Activated gamma-delta T cell treated with anti-CD3 and anti-CD28 coated beads, Interleukin-2, amount 50 U/mL, for 16 hours (primary cell): ENCODE measurements around the gene JARID2.

Source experiments
- DNase-seq: peaks from one replicate; pipeline ENCODE4 v3.0.0-alpha.2; 2020; ENCODE audit warnings: low read depth

Gene JARID2

GRCh38 chr6:15247500-15248450 is 1.9 kb downstream of the JARID2 start:
- peak; percentile 35 for DNase-seq

DNA sequence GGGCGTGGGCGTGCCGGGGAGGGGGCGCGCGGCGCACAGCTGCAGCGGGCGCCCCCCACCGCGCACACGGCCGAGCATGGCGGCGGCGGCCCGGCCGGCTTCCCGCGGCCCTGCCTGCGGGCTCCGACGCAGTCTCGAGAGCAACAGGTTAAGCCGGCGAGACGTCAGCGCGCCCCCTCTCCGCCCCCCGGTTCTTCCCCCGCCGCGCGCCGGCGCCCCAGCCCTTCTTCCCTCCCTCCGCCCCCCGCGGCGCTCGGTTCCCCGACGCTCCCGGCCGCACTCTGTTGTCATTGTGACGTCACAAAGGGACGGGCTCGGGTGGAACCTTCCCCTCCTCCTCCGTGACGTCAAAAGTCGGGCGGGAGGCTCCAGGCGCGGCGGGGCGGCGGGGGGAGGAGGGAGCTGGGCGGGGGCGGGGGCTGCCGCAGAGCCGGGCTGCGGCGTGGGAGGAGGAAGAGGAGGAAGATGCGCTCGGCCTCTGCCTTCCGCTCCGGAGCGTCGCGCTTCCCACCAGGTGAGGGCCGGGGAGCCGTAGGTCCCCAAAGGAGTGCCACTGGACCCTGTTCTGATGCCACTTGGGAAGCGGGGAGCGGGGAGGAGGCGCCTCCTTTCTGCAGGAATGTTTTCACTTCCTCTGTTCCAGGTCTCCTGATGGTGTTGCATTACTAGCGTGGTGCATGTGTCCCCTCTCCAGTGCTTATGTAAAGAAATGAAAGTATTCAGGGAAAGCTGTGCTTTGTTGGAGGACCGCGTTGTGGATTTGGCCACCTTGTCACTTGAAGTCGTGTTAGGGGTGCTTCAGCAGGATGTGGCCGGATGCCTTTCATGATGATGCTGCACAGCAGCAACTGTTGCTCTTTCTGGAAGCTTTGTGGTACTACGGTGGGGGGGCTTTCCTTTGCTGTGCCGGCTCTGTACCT is 2.8 kb downstream of the JARID2 start:
- DNase-seq: peak; percentile 89

DNA sequence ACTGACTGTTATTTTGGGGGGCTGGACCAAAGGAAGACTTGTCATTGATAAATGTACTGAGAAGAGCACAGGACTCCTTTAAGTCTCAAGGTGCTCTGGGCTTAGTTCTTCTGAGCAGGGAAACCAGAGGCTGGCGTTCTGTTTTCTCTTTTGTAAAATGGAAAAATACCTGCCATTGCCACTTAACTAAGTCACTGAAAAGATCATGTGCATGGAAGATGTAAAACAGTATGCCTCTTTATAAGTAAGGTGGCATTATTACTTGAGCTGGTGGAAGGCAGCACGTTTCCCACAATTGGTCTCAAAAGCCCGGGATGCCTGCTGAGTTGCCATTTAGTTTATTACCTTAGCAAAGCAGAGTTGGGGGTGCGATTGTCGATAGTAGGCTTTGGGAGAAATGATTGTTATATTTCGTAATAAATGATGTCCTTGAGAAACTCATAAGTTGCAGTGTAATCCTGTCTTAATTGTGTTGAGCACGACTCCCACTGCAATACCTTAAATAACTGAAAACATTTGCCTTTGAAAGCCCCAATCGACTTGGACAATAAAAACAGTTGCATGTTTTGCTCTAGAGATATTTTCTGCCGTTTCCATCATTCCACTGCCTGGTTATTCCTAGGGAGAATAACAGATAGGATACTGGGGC is 3.6 kb downstream of the JARID2 start:
- no peak for DNase-seq

- no peak for DNase-seq
Observed at GRCh38 chr6:15250187-15251168, 4.6 kb downstream of the JARID2 start.

- no peak for DNase-seq
Observed at GRCh38 chr6:15252195-15252594, 6.3 kb downstream of the JARID2 start.

DNA sequence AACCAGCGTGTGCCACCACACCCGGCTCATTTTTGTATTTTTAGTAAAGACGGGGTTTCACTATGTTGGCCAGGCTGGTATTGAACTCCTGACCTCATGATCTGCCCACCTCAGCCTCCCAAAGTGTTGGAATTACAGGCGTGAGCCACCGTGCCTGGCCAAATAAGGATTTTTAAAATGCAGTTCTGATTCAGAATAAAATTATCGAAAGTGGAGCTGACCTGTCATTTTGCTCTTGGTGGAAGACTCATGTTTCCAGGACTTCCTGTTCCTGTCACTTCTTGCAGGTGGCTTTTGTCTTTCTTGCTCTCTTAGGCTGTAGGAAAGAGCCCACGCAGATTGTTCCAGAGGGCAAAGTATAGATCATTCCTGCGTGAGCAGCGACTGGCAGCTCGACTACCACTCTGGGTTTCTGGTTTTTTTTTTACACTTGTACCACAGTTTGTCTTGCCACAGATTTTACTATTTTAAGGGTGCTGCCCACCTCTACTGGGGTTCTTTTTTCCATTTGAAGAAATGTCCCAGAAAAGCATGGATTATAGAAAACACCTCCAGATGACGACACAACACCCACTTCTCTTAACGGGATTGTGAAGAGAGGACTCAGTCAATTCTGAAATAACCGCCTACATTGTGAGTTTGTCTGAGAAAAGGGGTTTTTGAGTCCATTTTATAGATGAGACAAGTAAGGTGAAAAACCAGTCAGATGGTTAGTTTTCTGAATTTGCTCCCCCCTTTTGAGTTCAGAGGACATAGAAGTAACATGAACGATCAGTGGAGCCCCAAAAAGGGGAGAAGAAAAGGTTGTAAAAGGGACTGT is 7.5 kb downstream of the JARID2 start:
- no peak for DNase-seq

DNA sequence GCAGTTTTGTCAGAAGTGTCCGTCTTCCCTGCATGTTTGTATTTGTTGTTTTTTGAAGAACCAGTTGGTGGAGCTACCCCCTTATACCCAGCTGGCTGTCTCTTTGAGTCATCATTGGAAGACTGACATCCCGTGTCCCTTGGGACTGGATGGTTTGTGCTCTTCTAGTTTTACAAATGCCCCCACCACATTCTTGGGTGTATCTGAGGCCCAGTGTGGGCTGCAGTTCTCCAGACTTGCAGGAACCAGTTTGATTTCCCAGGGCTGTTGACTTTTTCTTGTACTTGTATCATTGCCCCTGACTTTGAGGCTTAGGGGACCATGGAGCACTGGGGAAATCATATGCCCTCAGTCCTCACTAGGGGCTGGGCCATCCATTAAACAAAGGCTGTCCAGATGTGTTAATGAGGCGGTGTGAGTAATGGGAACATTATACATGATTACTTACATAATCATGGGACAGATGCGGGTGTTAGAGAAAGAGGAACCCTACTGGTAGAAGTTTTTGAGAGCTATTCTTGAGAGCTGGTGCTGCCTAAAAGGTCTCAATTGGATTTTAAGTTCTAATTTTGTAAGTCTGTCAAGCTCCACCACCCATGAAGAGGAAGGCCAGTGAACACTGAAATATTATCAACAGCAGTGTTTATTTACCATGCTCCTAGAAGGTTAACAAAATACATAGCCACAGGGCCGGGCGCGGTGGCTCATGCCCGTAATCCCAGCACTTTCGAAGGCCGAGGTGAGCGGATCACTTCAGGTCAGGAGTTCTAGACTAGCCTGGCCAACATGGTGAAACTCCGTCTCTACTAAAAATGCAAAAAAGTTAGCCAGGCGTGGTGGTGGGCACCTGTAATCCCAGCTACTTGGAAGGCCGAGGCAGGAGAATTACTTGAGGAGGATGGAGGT is 8.5 kb downstream of the JARID2 start:
- no peak for DNase-seq

DNA sequence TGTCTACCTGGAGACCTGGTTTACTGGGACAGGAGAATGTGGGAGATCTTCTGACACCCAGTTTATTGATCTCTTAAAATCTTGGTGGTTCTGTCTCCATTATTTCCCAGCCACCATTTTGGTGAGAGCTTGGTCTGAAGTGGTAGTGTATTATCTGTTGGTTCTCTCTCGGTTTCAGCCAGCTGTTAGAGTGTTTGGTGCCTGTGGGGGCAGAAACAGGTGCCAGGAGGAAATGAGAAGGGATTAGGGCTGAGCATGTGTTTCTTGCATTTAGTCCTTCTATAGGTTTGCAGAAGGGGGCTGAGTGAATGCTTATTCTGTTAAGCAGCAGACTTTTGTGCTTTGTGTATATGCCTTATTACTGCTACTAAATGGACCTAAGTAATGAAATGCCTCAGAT is 9.6 kb downstream of the JARID2 start:
- DNase-seq: no peak

GRCh38 chr6:15255909-15256395 is 10.1 kb downstream of the JARID2 start:
- DNase-seq: no peak

GRCh38 chr6:15256538-15257271 is 10.8 kb downstream of the JARID2 start:
- no peak for DNase-seq

DNA sequence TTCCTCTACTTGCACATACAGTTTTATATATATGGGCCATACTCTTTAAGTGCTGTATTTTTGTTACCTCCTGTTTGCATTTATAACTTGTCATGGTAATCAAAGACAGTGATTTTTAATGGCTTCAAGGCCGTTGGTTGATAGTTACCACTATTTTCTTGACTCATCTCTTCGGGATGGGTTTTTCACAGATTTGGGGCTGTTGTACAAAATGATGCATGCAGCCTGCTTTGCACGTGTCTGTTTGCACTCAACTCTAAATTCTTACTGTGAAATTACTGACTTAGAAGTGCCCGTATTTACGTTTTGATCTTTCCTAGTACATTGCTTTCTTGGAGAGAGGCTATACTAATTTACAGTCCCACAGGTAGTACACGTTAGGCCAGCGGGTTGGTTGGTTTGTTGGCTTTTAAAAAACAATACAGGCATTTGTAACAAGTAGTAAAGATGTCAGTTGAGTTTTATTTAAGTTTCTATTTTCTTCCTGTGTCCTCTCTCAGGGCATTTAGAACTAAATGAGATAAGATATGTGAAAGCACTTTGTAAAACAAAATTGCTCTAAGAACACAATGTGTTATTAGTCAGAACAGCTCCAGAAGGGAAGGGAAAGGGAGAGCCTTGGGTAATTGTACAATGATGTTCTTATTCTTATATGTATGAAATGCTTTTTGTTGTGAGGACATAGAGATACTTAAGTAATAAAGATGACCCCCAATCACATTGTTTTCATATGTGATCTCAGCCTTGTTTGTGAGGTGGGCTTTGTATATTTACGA is 11.7 kb downstream of the JARID2 start:
- no peak for DNase-seq

DNA sequence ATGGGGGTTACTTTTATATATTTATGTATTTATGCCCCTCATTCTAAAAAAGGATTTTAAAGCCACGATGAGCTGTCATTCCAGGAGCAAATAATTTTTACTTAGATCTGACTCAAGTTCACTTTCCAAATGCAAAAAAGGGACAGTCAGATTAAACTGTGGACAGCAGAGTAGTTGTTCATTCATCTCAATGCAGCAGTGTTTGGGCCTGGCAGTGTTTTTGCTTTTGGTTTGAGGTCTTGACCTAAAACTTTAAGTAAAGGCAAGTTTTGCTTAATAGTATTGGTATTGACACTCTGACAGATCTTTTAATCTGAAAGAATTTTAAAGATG is 13.9 kb downstream of the JARID2 start:
- no peak for DNase-seq

GRCh38 chr6:15260099-15260821 is 14.4 kb downstream of the JARID2 start:
- DNase-seq: no peak

DNA sequence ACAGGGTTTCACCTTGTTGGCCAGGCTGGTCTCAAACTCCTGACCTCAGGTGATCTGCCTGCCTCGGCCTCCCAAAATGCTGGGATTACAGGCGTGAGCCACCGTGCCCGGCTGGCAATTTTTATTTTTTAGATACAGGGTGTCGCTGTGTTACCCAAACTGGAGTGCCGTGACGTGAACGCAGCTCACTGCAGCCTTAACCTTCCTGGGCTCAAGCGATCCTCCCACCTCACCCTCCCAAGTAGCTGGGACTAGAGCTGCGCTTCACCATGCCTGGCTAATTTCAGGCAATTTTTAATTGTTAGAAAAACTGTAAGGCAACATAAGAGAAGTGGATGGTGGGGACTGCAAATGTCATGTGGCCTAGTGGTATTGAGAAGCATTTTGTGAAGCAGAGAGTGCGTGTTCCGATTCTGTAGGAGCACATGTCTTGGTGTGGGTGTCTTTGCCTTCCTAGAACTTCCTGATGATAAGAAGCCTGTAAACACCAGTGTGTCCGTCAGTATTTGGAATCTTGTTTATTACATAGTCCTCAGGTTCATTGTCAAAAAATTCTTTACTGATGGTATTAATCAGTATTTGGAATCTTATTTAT is 18.0 kb downstream of the JARID2 start:
- DNase-seq: no peak

DNA sequence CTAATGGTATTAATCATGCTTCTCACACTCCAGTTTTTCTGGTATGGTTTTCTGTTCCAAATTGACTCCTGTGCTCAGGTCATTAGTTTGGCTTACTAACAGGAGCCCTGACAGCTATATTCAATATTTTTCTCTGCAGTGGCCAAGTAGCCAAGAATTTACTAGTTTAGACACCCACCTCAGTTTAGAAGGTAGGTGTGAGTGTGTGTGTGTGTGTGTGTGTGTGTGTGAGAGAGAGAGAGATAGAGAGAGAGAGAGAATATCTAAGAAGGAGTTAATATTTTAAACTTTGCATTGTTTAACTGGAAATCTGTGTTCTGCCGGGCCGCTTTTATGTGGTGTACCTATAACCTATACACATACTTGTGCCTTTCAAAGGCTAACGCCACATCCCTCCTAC is 18.5 kb downstream of the JARID2 start:
- no peak for DNase-seq
